Measurements from ENCODE around the gene CAPS.
"Not testable (repeated sequence)": the region's sequence is repeated elsewhere in the genome, so short reads cannot be mapped to it uniquely, and the experiment has no call there.

Gene CAPS

DNA sequence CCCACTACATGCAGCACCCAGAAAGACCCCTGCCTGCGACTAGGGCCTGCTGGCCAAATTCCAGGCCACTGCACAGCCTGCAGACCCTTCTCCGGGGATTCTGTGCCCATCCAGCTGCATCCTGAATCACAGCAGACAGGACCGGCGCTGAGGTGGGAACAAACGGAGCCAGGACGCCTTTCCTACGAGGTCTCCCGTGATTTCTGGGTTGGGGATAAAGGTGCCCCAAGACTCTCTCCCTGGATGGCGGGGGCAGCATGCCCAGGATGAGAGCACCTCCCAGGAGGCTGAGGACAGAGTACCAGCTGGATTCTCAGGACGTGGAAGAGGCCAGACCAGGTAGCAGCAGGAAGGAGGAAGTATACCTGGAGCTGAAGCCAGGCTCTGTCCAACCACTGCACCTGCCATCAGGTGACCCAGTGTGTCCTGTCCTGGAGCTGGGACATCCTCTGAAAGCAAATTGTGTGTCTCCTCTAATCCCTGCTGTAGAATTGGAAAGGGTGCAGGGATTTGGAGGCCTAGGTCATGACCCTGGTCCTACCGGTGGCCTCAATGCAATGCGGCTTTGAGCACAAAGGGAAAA lies 40.3 kb upstream of the CAPS start:
- H3K4me3 ChIP-seq (ENCODE audit: low read depth, low read length), result no peak overlapping the region
- CTCF ChIA-PET, result interaction anchor here (1.3 kb wide), 1 partner anchor 70 kb away, joined by 6 read pairs; no protein-coding TSS in a partner anchor
- no peak for DNase-seq (ENCODE audit: low read depth, low spot score)
- POLR2A ChIA-PET, result no interaction called here
- TF ChIP-seq, protein P1, sequence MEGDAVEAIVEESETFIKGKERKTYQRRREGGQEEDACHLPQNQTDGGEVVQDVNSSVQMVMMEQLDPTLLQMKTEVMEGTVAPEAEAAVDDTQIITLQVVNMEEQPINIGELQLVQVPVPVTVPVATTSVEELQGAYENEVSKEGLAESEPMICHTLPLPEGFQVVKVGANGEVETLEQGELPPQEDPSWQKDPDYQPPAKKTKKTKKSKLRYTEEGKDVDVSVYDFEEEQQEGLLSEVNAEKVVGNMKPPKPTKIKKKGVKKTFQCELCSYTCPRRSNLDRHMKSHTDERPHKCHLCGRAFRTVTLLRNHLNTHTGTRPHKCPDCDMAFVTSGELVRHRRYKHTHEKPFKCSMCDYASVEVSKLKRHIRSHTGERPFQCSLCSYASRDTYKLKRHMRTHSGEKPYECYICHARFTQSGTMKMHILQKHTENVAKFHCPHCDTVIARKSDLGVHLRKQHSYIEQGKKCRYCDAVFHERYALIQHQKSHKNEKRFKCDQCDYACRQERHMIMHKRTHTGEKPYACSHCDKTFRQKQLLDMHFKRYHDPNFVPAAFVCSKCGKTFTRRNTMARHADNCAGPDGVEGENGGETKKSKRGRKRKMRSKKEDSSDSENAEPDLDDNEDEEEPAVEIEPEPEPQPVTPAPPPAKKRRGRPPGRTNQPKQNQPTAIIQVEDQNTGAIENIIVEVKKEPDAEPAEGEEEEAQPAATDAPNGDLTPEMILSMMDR (IDR thresholded peaks at IDR 0.05; ENCODE audit: insufficient read depth, low read length, missing control alignments), result no peak

DNA sequence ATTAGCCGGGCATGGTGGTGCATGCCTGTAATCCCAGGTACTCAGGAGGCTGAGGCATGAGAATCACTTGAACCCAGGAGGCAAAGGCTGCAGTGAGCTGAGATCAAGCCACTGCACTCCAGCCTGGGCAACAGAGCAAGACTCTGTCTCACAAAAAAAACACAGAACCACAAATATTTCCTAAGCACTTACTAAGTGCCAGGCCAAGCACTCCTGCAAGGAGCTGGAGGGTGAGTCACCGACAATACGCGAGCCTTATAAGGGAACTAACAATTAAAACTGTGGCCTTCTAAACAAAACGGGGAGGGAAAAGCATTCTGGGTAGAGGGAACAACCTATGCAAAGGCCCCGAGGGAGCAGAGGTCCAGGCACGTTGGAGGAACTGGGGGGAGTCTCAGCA lies 39.6 kb upstream of the CAPS start:
- POLR2A ChIA-PET; DNase-seq (ENCODE audit: low read depth, low spot score); H3K4me3 ChIP-seq (ENCODE audit: low read depth, low read length): not testable (repeated sequence)
- CTCF ChIA-PET, result interaction anchor here (1.3 kb wide), 1 partner anchor 70 kb away, joined by 6 read pairs; no protein-coding TSS in a partner anchor

DNA sequence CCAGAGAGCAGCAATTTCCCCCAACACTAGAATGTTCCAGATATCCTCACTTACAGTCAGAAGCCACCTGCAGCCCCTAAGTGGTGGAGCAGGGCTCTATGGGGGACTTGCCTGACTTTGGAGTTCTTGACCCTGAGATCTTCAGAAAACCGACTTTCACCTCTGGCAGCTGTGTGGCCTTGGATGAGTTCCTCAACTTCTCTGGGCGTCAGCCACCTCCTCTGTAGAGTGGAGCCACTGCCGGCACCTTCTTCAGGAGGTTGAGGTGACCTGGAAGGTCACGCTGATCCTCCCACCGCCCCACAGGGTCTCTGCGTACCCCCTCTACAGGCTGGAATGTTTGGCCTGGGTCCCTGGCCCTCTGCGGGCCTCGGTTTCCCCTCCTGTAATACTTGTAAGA lies 36.6 kb upstream of the CAPS start:
- no peak overlapping the region for H3K4me3 ChIP-seq (ENCODE audit: low read depth, low read length)
- ChIA-PET POLR2A (no interaction called here), CTCF (interaction anchor here (1.8 kb wide), 1 partner anchor 15 kb away, joined by 4 read pairs; no protein-coding TSS in a partner anchor)
- DNase-seq (ENCODE audit: low read depth, low spot score), result no peak
- TF ChIP-seq, protein P1 (IDR thresholded peaks at IDR 0.05; ENCODE audit: insufficient read depth, low read length, missing control alignments), result no peak

DNA sequence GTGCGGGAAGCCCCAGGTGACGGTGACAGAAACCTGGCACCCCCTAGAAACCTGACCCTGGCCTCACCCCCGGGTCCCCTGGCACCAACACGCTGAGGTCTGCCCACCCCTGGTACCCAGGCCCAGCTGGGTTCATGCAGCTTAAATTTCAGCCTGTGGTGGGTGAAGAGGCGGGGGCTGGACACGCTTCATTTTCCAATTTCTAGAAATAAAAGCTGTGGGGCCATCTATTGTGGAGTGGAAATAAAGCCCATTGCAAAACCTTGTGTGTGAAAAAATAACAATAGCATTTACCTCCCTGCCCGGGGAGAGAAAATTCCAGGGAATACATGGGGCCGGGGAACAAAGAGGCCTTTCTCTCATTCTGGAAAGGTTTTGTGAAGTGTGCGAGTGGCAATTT lies 36.2 kb upstream of the CAPS start:
- CTCF ChIA-PET, result interaction anchor here (1.0 to 1.8 kb wide), 2 partner anchors 9 to 14 kb away, joined by 3 to 4 read pairs; no protein-coding TSS in a partner anchor
- no peak for DNase-seq (ENCODE audit: low read depth, low spot score)
- TF ChIP-seq, protein P1 (IDR thresholded peaks at IDR 0.05; ENCODE audit: insufficient read depth, low read length, missing control alignments), result no peak
- H3K4me3 ChIP-seq (ENCODE audit: low read depth, low read length), result no peak overlapping the region
- POLR2A ChIA-PET, result no interaction called here

DNA sequence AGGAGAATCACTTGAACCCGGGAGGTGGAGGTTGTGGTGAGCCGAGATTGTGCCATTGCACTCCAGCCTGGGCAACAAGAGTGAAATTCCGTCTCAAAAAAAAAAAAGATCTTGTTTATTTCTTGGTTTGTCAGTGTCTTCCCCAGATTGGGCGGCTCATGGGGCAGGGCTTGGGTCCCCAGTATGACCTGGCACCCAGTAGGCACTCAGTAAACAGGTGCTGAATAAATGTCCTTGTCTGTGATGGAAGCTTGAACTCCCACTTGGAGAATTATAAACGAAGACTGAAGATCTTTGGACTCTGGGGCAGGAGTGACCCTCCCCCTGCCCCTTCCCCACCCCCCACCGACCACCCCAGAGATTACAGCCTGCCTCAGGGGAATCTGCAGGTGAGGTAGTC lies 33.9 kb upstream of the CAPS start:
- ChIA-PET POLR2A (interaction anchor here (0.6 kb wide), 1 partner anchor 9 kb away, joined by 3 read pairs; no protein-coding TSS in a partner anchor), CTCF (interaction anchor here (2.1 to 3.0 kb wide), 2 partner anchors 74 to 76 kb away, joined by 5 to 13 read pairs; no protein-coding TSS in a partner anchor)
- TF ChIP-seq, protein P1 (IDR thresholded peaks at IDR 0.05; ENCODE audit: insufficient read depth, low read length, missing control alignments), result no peak
- DNase-seq (ENCODE audit: low read depth, low spot score), result no peak
- no peak overlapping the region for H3K4me3 ChIP-seq (ENCODE audit: low read depth, low read length)

DNA sequence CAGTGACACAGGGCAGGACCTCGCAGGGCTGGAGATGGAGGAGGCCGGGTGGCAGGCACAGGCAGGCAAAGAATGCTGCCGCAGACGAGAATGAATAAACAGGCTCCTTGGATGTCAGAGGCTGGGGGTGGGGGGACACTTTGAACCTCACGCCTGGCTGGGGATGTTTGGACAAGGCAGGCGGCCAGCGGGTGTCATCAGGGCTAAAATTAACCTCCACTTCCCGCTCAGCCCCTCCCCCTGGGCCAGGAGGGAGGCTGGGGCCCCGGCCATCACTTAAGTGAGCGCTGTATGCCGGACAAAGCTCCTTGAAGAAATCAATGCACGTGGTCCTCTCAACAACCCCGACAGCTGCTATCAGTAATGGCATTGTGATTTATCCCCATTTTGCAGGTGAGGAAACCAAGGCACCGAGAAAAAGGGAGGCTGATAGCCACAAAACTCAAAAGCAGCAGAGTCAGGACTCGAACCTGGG lies 33.4 kb upstream of the CAPS start:
- ChIA-PET CTCF (interaction anchor here (2.1 to 3.0 kb wide), 2 partner anchors 74 to 77 kb away, joined by 5 to 13 read pairs; no protein-coding TSS in a partner anchor), POLR2A (no interaction called here)
- no peak overlapping the region for H3K4me3 ChIP-seq (ENCODE audit: low read depth, low read length)
- peak; percentile 54 for DNase-seq (ENCODE audit: low read depth, low spot score)
- TF ChIP-seq, protein P1 (IDR thresholded peaks at IDR 0.05; ENCODE audit: insufficient read depth, low read length, missing control alignments), result no peak
